IMR-90 (cell line): ENCODE data around the gene RHOT1. TPM values are rescaled to one million over a fixed set of nuclear protein-coding genes. Genes with fewer than 3 reads are reported as not detected.

Source experiments
- ATAC-seq: fragments of 200-7000 bp; cut with Tn5 transposase; 2 replicates; pipeline ENCODE4 v1.9.1; 2020; ENCODE audit warnings: low read depth, mild to moderate bottlenecking, moderate library complexity
- Bru-seq: library from RNA; stranded (reverse); fragments of 400-500 nt; gene quantifications from one replicate; lab custom pipeline; 2021; lab: Mats Ljungman, UMichigan
- BruChase-seq, 2 experiments: library from RNA; stranded (reverse); fragments of 400-500 nt; gene quantifications; one replicate each; lab custom pipeline; 2021; lab: Mats Ljungman, UMichigan
- BruUV-seq: library from RNA; stranded (reverse); fragments of 400-500 nt; replicated peaks from 2 replicates; lab custom pipeline; 2021; lab: Mats Ljungman, UMichigan
- CTCF ChIA-PET: fragments of 300-600 bp; formaldehyde crosslinking; extraction: SDS; loops from one replicate; lab custom pipeline; 2021; ENCODE audit warnings: antibody characterized with exemption; lab: Yijun Ruan, JAX
- POLR2A ChIA-PET: fragments of 300-600 bp; sonication (Branson Sonifier 250); formaldehyde crosslinking; loops from one replicate; lab custom pipeline; 2022; ENCODE audit warnings: antibody characterized with exemption; ENCODE audit not compliant: unreplicated experiment; lab: Charles Lee
- DNase-seq: peaks from one replicate; pipeline ENCODE4 v3.0.0; 2013
- H2AFZ ChIP-seq: replicated peaks from 2 replicates; pipeline ENCODE3; 2013; ENCODE audit warnings: low read length, mild to moderate bottlenecking; ENCODE audit not compliant: poor library complexity
- H2AK5ac ChIP-seq: 2 replicates; pipeline ENCODE4 v1.6.1; 2013; ENCODE audit warnings: low read depth, low read length, inconsistent platforms
- H2AK9ac ChIP-seq: replicated peaks from 2 replicates; pipeline ENCODE3; 2013; ENCODE audit warnings: mild to moderate bottlenecking, low read depth, low read length, moderate library complexity; ENCODE audit not compliant: poor library complexity
- H2BK120ac ChIP-seq: 2 replicates; pipeline ENCODE4 v1.6.1; 2013; ENCODE audit warnings: low read depth, low read length, inconsistent platforms
- H2BK15ac ChIP-seq: 3 replicates; pipeline ENCODE4 v1.6.1; 2013; ENCODE audit warnings: low read depth, low read length, inconsistent platforms
- H2BK20ac ChIP-seq: 2 replicates; pipeline ENCODE4 v1.6.1; 2013; ENCODE audit warnings: low read depth, mild to moderate bottlenecking, inconsistent platforms, low read length, moderate library complexity
- H2BK5ac ChIP-seq: 2 replicates; pipeline ENCODE4 v1.6.1; 2013; ENCODE audit warnings: mild to moderate bottlenecking, low read depth, low read length, inconsistent platforms; ENCODE audit not compliant: poor library complexity, severe bottlenecking
- H3K14ac ChIP-seq: replicated peaks from 2 replicates; pipeline ENCODE4 v1.6.1; 2013; ENCODE audit warnings: low read depth, low read length, inconsistent platforms
- H3K18ac ChIP-seq: 2 replicates; pipeline ENCODE4 v1.6.1; 2013; ENCODE audit warnings: low read depth, low read length, control low read depth
- H3K23ac ChIP-seq: 2 replicates; pipeline ENCODE4 v1.6.1; 2013; ENCODE audit warnings: low read depth, low read length, inconsistent platforms
- H3K27ac ChIP-seq: 2 replicates; pipeline ENCODE4 v1.5.1; 2013; ENCODE audit warnings: mild to moderate bottlenecking, control low read depth, low read length; ENCODE audit not compliant: insufficient read depth
- H3K27me3 ChIP-seq: 2 replicates; pipeline ENCODE4 v1.6.1; 2013; ENCODE audit warnings: low read length; ENCODE audit not compliant: control insufficient read depth, insufficient read depth
- H3K36me3 ChIP-seq: 2 replicates; pipeline ENCODE4 v1.6.1; 2013; ENCODE audit warnings: low read length, mixed read lengths; ENCODE audit not compliant: control insufficient read depth, insufficient read depth
- H3K4ac ChIP-seq: 2 replicates; pipeline ENCODE4 v1.6.1; 2013; ENCODE audit warnings: low read depth, low read length, inconsistent platforms
- H3K4me1 ChIP-seq: 2 replicates; pipeline ENCODE4 v1.6.1; 2013; ENCODE audit warnings: low read length, mixed read lengths; ENCODE audit not compliant: control insufficient read depth, insufficient read depth
- H3K4me2 ChIP-seq: 2 replicates; pipeline ENCODE4 v1.6.1; 2013; ENCODE audit warnings: low read depth, mild to moderate bottlenecking, control low read depth, low read length, moderate library complexity
- H3K4me3 ChIP-seq: 2 replicates; pipeline ENCODE4 v1.5.1; 2013; ENCODE audit warnings: low read depth, mild to moderate bottlenecking, control low read depth, low read length, moderate library complexity; ENCODE audit not compliant: insufficient read depth
- H3K56ac ChIP-seq: 2 replicates; pipeline ENCODE4 v1.6.1; 2013; ENCODE audit warnings: low read length, inconsistent platforms; ENCODE audit not compliant: insufficient read depth; ENCODE audit errors: extremely low read depth
- H3K79me1 ChIP-seq, 2 experiments: 2 replicates each; pipeline ENCODE4 v1.6.1; 2013; ENCODE audit warnings: low read length in 2 of 2, inconsistent platforms in 1 of 2, low read depth in 1 of 2
- H3K9ac ChIP-seq: 2 replicates; pipeline ENCODE4 v1.6.1; 2013; ENCODE audit warnings: low read depth, low read length, control low read depth
- H3K9me1 ChIP-seq: 2 replicates; pipeline ENCODE4 v1.6.1; 2013; ENCODE audit warnings: low read length, inconsistent platforms; ENCODE audit not compliant: insufficient read depth
- H3K9me3 ChIP-seq: 2 replicates; pipeline ENCODE4 v1.6.1; 2013; ENCODE audit warnings: low read length; ENCODE audit not compliant: control insufficient read depth, insufficient read depth
- H4K20me1 ChIP-seq: 2 replicates; pipeline ENCODE4 v1.6.1; 2013; ENCODE audit warnings: low read length, inconsistent platforms; ENCODE audit not compliant: insufficient read depth
- H4K5ac ChIP-seq: 2 replicates; pipeline ENCODE4 v1.6.1; 2013; ENCODE audit warnings: mild to moderate bottlenecking, low read depth, low read length, control low read depth
- H4K8ac ChIP-seq, 2 experiments: 2 replicates each; pipeline ENCODE4 v1.6.1; 2013; ENCODE audit warnings: low read depth in 2 of 2, low read length in 2 of 2, control low read depth in 1 of 2, inconsistent platforms in 1 of 2
- H4K91ac ChIP-seq: 2 replicates; pipeline ENCODE4 v1.6.1; 2013; ENCODE audit warnings: low read depth, low read length, inconsistent platforms; ENCODE audit not compliant: insufficient read depth
- CEBPB ChIP-seq: IDR thresholded peaks from 2 replicates; pipeline ENCODE4 v1.6.1; 2012; ENCODE audit warnings: low read depth, low read length, improper control_type of control experiment
- CHD1 ChIP-seq: IDR thresholded peaks from 2 replicates; pipeline ENCODE4 v1.6.1; 2012; ENCODE audit warnings: low read depth, low read length, improper control_type of control experiment
- FOS ChIP-seq: fragments of 150-350 bp; IDR thresholded peaks from 2 replicates; pipeline ENCODE4 v1.6.1; 2016; ENCODE audit warnings: low read depth, low read length
- MAFK ChIP-seq: IDR thresholded peaks from 2 replicates; pipeline ENCODE4 v1.6.1; 2012; ENCODE audit warnings: low read depth, low read length, improper control_type of control experiment
- MAZ ChIP-seq: IDR thresholded peaks from 2 replicates; pipeline ENCODE4 v1.6.1; 2012; ENCODE audit warnings: low read depth, mild to moderate bottlenecking, low read length, improper control_type of control experiment, moderate library complexity, borderline replicate concordance
- NFE2L2 ChIP-seq: fragments of 150-350 bp; IDR thresholded peaks from 2 replicates; pipeline ENCODE4 v1.6.1; 2016; ENCODE audit warnings: low read depth, mild to moderate bottlenecking, low read length
- POLR2A ChIP-seq: IDR thresholded peaks from 2 replicates; pipeline ENCODE4 v1.6.1; 2012; ENCODE audit warnings: mild to moderate bottlenecking, low read depth, low read length
- RAD21 ChIP-seq: IDR thresholded peaks from 2 replicates; pipeline ENCODE4 v1.6.1; 2012; ENCODE audit warnings: low read length, improper control_type of control experiment
- RCOR1 ChIP-seq: IDR thresholded peaks from 2 replicates; pipeline ENCODE4 v1.6.1; 2012; ENCODE audit warnings: mild to moderate bottlenecking, low read length, improper control_type of control experiment; ENCODE audit not compliant: insufficient replicate concordance
- RFX5 ChIP-seq: IDR thresholded peaks from 2 replicates; pipeline ENCODE4 v1.8.0; 2012; ENCODE audit warnings: low read depth, mild to moderate bottlenecking, low read length, moderate library complexity
- SMC3 ChIP-seq: fragments of 150-350 bp; IDR thresholded peaks from 2 replicates; pipeline ENCODE4 v1.6.1; 2016; ENCODE audit warnings: low read depth, mild to moderate bottlenecking, antibody characterized with exemption, low read length, moderate library complexity
- WGBS, 2 experiments: methylation state at CpG; one replicate each; pipeline versions ENCODE4 v1.1.5 to v1.1.7; 2013; ENCODE audit warnings: missing lambda C conversion rate in 2 of 2; ENCODE audit not compliant: insufficient read length in 1 of 2; ENCODE audit errors: extremely low coverage in 2 of 2; 5-methylcytosine and 5-hydroxymethylcytosine counted together
- dilution Hi-C: fragments of 300-500 bp; cut with HindIII; formaldehyde crosslinking; loops from one replicate; pipeline ENCODE4 v1.14.3; 2018; ENCODE audit warnings: low sequenced_read_pairs; ENCODE audit not compliant: unreplicated experiment
- in situ Hi-C: fragments of 300-500 bp; cut with MboI; formaldehyde crosslinking; loops from 3 replicates; pipeline ENCODE4 v1.14.3; 2019; ENCODE audit warnings: low sequenced_read_pairs, inconsistent platforms, mixed read lengths
- intact Hi-C: fragments of 100-400 bp; cut with micrococcal nuclease; formaldehyde crosslinking; loops from 2 replicates; pipeline ENCODE4 v1.10.0; 2022
- long read RNA-seq: library from polyadenylated mRNA; unstranded; transcript quantifications from one replicate; pipeline ENCODE4 v2.0.0, GENCODE V29; 2021; ENCODE audit not compliant: unreplicated experiment
- polyA plus RNA-seq, 3 experiments: library from polyadenylated mRNA; depleted of rRNA; stranded (reverse); fragments of >200 nt; gene quantifications; 2 replicates each; pipeline ENCODE4 v1.2.3, GENCODE V29; 2012; ENCODE audit warnings: low replicate concordance in 1 of 3
- total RNA-seq: library from RNA; depleted of rRNA; stranded (reverse); fragments of >200 nt; gene quantifications from 2 replicates; pipeline ENCODE4 v1.2.3, GENCODE V29; 2012; rRNA removed
- TF ChIP-seq, protein P1 (sequence below): fragments of 150-350 bp; IDR thresholded peaks from 2 replicates; pipeline ENCODE4 v1.6.1; 2016; ENCODE audit warnings: low read depth, mild to moderate bottlenecking, low read length, moderate library complexity, borderline replicate concordance
- TF ChIP-seq, protein P2 (sequence below): conservative IDR thresholded peaks from 2 replicates; pipeline ENCODE4 v1.5.1; 2012; ENCODE audit warnings: mild to moderate bottlenecking, low read depth, low read length, improper control_type of control experiment

The RHOT1 gene
- 27.4 and 40.5 TPM in 2 replicates for total RNA-seq
- polyA plus RNA-seq (2012; rRNA removed): 23.7 and 27.6 TPM in 2 replicates
- 4.1 and 5.2 TPM in 2 replicates for polyA plus RNA-seq (2012; cell fraction: cytosol; rRNA removed)
- polyA plus RNA-seq (2012; cell fraction: nucleus; rRNA removed; ENCODE audit: low replicate concordance): 2.4 and 23.1 TPM in 2 replicates
- percentile 74 among the genes with signal in this experiment for Bru-seq, nascent RNA
- percentile 86 among the genes with signal in this experiment for BruChase-seq, experiment 1, labeled RNA remaining after a 6-hour chase
- BruChase-seq, experiment 2, labeled RNA remaining after a 2-hour chase: percentile 75 among the genes with signal in this experiment
- long read RNA-seq, transcript RHOT1-205 (20 exons, 2,516 nt): major isoform, 5 of 34 reads
- long read RNA-seq, partial matches to known transcripts: 11 of 34 reads
- long read RNA-seq, other reads (novel, unspliced or antisense): 12 of 34 reads

DNA sequence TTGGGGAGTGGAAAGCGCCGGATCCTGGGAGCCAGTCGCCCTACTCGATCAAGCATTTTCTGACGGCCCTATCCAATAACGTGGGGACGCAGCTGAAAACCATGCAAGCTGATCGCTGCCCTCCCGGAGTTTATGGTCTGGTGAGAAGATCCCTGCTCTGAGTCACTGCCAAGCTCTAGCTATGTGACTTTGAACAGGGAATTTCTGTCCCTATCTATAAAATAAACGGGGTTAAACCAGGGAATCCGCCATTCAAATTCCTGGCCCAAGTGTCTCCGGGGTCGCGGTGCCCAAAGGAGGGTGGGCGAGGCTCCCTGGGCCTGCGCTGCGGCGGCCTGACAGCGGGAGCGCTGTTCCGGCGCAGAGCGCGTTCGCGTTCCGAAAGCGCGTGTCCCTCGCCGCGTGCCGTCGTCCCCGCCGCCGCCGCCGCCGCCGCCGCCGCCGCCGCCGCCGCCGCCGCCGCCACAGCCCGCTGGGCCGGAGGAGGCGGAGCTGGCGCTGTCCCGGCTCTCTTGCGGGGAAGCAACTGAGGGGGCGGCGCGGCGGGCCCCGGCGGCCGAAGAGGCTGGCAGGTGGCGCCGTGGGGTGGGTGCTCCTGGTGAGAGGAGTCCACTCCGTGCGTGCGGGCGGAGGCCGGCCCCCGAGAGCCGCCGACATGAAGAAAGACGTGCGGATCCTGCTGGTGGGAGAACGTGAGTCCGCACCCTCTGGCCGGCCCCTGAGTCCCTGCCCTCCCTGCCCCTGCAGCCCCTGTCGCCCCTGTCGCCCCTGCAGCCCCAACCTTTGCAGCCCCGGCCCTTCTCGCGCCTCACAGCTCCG is at the start of gene RHOT1:
Gene RHOT1 (plus strand): TSS at position 465 of the 819 bp plus-strand sequence. CDS start 191 bp downstream, at position 656.
- intact Hi-C loops (no loop called here), dilution Hi-C loops (no loop called here), in situ Hi-C loops (no loop called here)
- H3K27ac ChIP-seq: peak within 1 kb of the TSS; percentile 87
- H2BK5ac ChIP-seq: peak within 1 kb of the TSS; percentile 94
- peak within 1 kb of the TSS; percentile 95 for H3K4me2 ChIP-seq
- peak within 1 kb of the TSS; percentile 89 for H3K9ac ChIP-seq
- no TSS peak for BruUV-seq
- H4K8ac ChIP-seq: peak within 1 kb of the TSS; percentile 57 to 95
- H4K5ac ChIP-seq: peak within 1 kb of the TSS; percentile 54
- H3K18ac ChIP-seq: peak within 1 kb of the TSS; percentile 21
- H4K20me1 ChIP-seq: peaks cover 2% of the 10 kb centered on the region; the same call in 1 of the 2 replicates
- H2AK5ac ChIP-seq: peak within 1 kb of the TSS; percentile 66
- peak within 1 kb of the TSS; percentile 72; the same call in 2 of the 3 replicates for H2BK15ac ChIP-seq
- H2BK20ac ChIP-seq: peak within 1 kb of the TSS; percentile 64; the same call in 1 of the 2 replicates
- 0% methylated on average over 16 of the region's 84 CpGs; no CpG with 5 or more reads in 1 of the 2 experiments for WGBS, 2 experiments
- ChIA-PET CTCF (interaction anchor here (0.6 to 1.0 kb wide), 10 partner anchors 17 to 559 kb away, joined by 3 to 5 read pairs (median 3); no protein-coding TSS in a partner anchor), POLR2A (no interaction called here)
- DNase-seq (peak; percentile 90), ATAC-seq (peak; percentile 82)
- peaks cover 15 to 42% of the 10 kb centered on the region in 2 experiments for H3K79me1 ChIP-seq
- peak within 1 kb of the TSS; percentile 45; the same call in 1 of the 2 replicates for H4K91ac ChIP-seq
- peak within 1 kb of the TSS; percentile 65 for H3K23ac ChIP-seq
- peak within 1 kb of the TSS; percentile 92 for H2AK9ac ChIP-seq
- peak within 1 kb of the TSS; percentile 70 for H3K4ac ChIP-seq
- H3K27me3 ChIP-seq: no peaks in the 10 kb centered on the region
- peak within 1 kb of the TSS; percentile 80 for H3K14ac ChIP-seq
- peak within 1 kb of the TSS; percentile 97 for H3K4me3 ChIP-seq
- H3K56ac ChIP-seq: peak within 1 kb of the TSS; percentile 85
- H3K9me3 ChIP-seq: no peaks in the 10 kb centered on the region
- H2AFZ ChIP-seq: peak within 1 kb of the TSS; percentile 98
- no peaks in the 10 kb centered on the region for H3K4me1 ChIP-seq
- H2BK120ac ChIP-seq: peak within 1 kb of the TSS; percentile 90
- H3K9me1 ChIP-seq: no peaks in the 10 kb centered on the region
- H3K36me3 ChIP-seq: peaks cover 2% of the 10 kb centered on the region
- TF ChIP-seq, protein P1, sequence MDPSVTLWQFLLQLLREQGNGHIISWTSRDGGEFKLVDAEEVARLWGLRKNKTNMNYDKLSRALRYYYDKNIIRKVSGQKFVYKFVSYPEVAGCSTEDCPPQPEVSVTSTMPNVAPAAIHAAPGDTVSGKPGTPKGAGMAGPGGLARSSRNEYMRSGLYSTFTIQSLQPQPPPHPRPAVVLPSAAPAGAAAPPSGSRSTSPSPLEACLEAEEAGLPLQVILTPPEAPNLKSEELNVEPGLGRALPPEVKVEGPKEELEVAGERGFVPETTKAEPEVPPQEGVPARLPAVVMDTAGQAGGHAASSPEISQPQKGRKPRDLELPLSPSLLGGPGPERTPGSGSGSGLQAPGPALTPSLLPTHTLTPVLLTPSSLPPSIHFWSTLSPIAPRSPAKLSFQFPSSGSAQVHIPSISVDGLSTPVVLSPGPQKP: no peak
- TF ChIP-seq RAD21 (no peak), POLR2A (no peak), RCOR1 (no peak), RFX5 (no peak), CEBPB (no peak), MAFK (no peak), FOS (no peak), SMC3 (no peak), NFE2L2 (no peak), CHD1 (no peak), MAZ (peak; percentile 36; the same call in 1 of the 2 replicates)
- TF ChIP-seq, protein P2, sequence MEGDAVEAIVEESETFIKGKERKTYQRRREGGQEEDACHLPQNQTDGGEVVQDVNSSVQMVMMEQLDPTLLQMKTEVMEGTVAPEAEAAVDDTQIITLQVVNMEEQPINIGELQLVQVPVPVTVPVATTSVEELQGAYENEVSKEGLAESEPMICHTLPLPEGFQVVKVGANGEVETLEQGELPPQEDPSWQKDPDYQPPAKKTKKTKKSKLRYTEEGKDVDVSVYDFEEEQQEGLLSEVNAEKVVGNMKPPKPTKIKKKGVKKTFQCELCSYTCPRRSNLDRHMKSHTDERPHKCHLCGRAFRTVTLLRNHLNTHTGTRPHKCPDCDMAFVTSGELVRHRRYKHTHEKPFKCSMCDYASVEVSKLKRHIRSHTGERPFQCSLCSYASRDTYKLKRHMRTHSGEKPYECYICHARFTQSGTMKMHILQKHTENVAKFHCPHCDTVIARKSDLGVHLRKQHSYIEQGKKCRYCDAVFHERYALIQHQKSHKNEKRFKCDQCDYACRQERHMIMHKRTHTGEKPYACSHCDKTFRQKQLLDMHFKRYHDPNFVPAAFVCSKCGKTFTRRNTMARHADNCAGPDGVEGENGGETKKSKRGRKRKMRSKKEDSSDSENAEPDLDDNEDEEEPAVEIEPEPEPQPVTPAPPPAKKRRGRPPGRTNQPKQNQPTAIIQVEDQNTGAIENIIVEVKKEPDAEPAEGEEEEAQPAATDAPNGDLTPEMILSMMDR: peak; percentile 56
